Endothelial cell of umbilical vein (primary cell): ENCODE data around the gene TMEM109.

Source experiments
- CTCF ChIP-seq, 2 donors: IDR thresholded peaks; 1 replicate in 1 of 2; 2 replicates in 1 of 2; pipeline ENCODE4 v1.5.1; 2011; ENCODE audit warnings: low read length in 2 of 2, mild to moderate bottlenecking in 2 of 2, moderate library complexity in 2 of 2, control low read depth in 1 of 2, inconsistent platforms in 1 of 2, low read depth in 1 of 2; ENCODE audit not compliant: insufficient read depth in 1 of 2; ENCODE audit errors: extremely low read depth in 1 of 2
- EZH2 ChIP-seq: IDR thresholded peaks from 2 replicates; pipeline ENCODE4 v1.6.1; 2012; ENCODE audit warnings: borderline replicate concordance, low read depth, mild to moderate bottlenecking, moderate library complexity, low read length, inconsistent platforms; ENCODE audit not compliant: severe bottlenecking
- JUN ChIP-seq: IDR thresholded peaks from 2 replicates; pipeline ENCODE4 v1.6.1; 2011; ENCODE audit warnings: borderline replicate concordance, low read depth; ENCODE audit not compliant: insufficient read length, insufficient read depth
- MAX ChIP-seq: IDR thresholded peaks from 2 replicates; pipeline ENCODE4 v1.6.1; 2011; ENCODE audit not compliant: insufficient read depth, insufficient read length
- POLR2A ChIP-seq: IDR thresholded peaks from 2 replicates; pipeline ENCODE4 v1.6.1; 2012; ENCODE audit warnings: low read depth, mild to moderate bottlenecking, control low read depth, low read length
- POLR2AphosphoS5 ChIP-seq: IDR thresholded peaks from 2 replicates; pipeline ENCODE4 v1.6.1; 2012; ENCODE audit warnings: low read depth, mild to moderate bottlenecking, control low read depth, low read length, moderate library complexity; ENCODE audit not compliant: insufficient read depth

GRCh38 chr11:60912223-60912850 is 1.6 kb upstream of the TMEM109 start:
- TF ChIP-seq CTCF (IDR thresholded peaks at IDR 0.05; ENCODE audit: extremely low read depth in 1 of 2, insufficient read depth in 1 of 2, low read depth in 1 of 2, low read length in 2 of 2) = no peak
- TF ChIP-seq JUN = no peak
- TF ChIP-seq EZH2 = no peak
- TF ChIP-seq MAX = no peak
- TF ChIP-seq POLR2A = no peak
- TF ChIP-seq POLR2AphosphoS5 = no peak
